ENCODE measurements around the gene SNRNP200.

SNRNP200 gene

DNA sequence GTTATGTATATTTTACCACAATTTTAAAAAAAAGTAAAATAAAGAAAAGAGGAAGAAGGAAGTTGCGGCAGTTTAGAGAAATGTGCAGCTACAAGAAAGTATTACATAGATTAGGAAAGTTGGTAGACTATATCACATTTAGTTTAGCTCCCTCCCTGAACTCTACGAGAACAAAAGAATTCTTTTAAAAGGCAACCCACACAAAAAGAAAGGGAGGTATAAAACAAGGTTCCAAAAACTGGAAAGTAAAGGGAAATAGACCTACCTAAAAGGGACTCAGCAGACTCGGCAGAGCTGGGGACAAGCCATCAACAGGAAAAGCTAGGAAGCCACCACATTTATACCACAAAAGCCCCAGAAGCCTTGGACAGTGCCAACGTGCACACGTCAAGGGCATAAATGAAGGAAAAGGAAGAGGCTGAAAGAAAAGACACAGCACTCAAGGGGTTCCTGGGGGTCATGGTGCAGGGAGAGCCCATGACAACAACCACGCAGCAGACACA lies 48.7 kb downstream of the SNRNP200 start:
- Histone ChIP-seq H3K27me3 (ENCODE audit: control insufficient read depth, insufficient read depth, low read length) (no peaks in the 10 kb centered on the region), H3K9me3 (ENCODE audit: control insufficient read depth, low read length) (no peaks in the 10 kb centered on the region), H3K4me2 (ENCODE audit: low read length) (no peak overlapping the region), H3K4me1 (peaks cover 43% of the 10 kb centered on the region), H3K36me3 (ENCODE audit: control insufficient read depth, insufficient read depth, low read length) (no peaks in the 10 kb centered on the region), H3K4me3 (ENCODE audit: low read depth, low read length) (no peak overlapping the region), H3K79me2 (peaks cover 66% of the 10 kb centered on the region), H3K27ac (peak overlapping the region; percentile 92), H3K9ac (no peak overlapping the region), H2AFZ (no peak overlapping the region)
- TF ChIP-seq, protein P1, sequence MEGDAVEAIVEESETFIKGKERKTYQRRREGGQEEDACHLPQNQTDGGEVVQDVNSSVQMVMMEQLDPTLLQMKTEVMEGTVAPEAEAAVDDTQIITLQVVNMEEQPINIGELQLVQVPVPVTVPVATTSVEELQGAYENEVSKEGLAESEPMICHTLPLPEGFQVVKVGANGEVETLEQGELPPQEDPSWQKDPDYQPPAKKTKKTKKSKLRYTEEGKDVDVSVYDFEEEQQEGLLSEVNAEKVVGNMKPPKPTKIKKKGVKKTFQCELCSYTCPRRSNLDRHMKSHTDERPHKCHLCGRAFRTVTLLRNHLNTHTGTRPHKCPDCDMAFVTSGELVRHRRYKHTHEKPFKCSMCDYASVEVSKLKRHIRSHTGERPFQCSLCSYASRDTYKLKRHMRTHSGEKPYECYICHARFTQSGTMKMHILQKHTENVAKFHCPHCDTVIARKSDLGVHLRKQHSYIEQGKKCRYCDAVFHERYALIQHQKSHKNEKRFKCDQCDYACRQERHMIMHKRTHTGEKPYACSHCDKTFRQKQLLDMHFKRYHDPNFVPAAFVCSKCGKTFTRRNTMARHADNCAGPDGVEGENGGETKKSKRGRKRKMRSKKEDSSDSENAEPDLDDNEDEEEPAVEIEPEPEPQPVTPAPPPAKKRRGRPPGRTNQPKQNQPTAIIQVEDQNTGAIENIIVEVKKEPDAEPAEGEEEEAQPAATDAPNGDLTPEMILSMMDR (IDR thresholded peaks at IDR 0.05): no peak

DNA sequence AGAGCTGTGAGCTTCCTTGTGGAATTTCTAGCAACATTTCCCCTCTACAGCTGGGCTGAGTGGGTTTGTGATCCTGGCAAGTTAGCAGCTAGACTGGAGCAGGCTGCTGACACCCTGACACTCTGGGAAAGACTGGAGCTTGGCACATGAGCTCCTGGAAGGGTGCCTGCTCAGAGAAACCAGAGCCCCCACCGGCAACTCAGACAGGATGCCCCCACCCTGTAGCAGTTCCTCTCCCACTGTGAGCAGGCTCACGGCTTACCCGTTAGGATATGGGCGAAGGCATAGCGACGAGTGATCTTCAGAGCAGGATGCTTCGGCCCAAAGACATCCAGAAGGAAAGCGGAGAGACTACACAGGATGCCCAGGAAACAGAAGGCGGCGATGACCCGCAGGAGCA lies 50.8 kb downstream of the SNRNP200 start:
- H3K4me3 ChIP-seq (ENCODE audit: low read depth, low read length): no peak overlapping the region
- H2AFZ ChIP-seq: no peak overlapping the region
- peaks cover 62% of the 10 kb centered on the region for H3K79me2 ChIP-seq
- no peaks in the 10 kb centered on the region for H3K27me3 ChIP-seq (ENCODE audit: control insufficient read depth, insufficient read depth, low read length)
- peaks cover 41% of the 10 kb centered on the region for H3K4me1 ChIP-seq
- H3K36me3 ChIP-seq (ENCODE audit: control insufficient read depth, insufficient read depth, low read length): no peaks in the 10 kb centered on the region
- no peaks in the 10 kb centered on the region for H3K9me3 ChIP-seq (ENCODE audit: control insufficient read depth, low read length)
- no peak overlapping the region for H3K4me2 ChIP-seq (ENCODE audit: low read length)
- H3K9ac ChIP-seq: no peak overlapping the region
- H3K27ac ChIP-seq: peak overlapping the region; percentile 12
- TF ChIP-seq, protein P1 (IDR thresholded peaks at IDR 0.05): no peak

DNA sequence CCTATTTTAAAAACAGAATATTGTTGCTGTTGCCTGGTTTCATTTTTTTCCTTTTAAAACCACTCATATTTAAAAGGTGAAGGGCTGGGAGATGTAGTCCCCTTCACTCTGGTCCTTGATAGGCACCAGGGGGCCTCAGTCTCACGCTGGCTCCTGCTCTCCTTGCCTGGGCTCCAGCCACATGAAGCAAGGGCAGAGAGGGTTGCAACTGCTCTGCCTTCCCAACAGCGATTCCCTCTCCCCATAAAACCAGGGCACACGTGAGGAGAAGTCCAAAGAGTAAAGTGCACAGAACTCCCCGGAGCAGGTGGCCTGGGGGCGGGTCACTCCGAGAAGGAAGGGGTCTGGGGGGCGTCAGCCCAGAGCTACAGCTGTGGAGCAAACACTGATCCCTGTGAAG lies 52.3 kb downstream of the SNRNP200 start:
- Histone ChIP-seq H3K9me3 (ENCODE audit: control insufficient read depth, low read length) (no peaks in the 10 kb centered on the region), H3K27me3 (ENCODE audit: control insufficient read depth, insufficient read depth, low read length) (no peaks in the 10 kb centered on the region), H3K79me2 (peaks cover 53% of the 10 kb centered on the region), H3K27ac (no peak overlapping the region), H3K4me2 (ENCODE audit: low read length) (no peak overlapping the region), H3K36me3 (ENCODE audit: control insufficient read depth, insufficient read depth, low read length) (no peaks in the 10 kb centered on the region), H2AFZ (no peak overlapping the region), H3K4me1 (peaks cover 30% of the 10 kb centered on the region), H3K4me3 (ENCODE audit: low read depth, low read length) (no peak overlapping the region), H3K9ac (no peak overlapping the region)
- TF ChIP-seq, protein P1 (IDR thresholded peaks at IDR 0.05): no peak

DNA sequence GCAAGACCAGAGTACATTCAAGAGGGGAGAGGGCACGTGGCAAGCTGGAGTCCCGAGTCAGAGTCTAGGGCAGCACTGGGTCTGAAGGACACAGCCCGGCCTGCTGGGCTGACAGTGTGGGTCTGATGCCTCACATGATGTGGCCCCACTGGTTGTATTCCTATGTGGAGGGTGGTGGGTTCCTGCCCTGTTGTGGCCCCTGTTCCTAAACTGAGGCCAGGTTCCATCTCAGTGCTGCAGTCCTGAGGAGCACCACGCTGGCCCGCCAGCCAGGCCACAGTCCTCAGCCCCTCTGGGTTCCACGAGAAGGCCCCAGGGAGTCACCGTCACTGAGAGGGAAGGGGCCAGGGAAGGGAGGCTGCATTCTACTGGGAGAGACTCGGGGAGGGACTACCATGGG lies 52.8 kb downstream of the SNRNP200 start:
- Histone ChIP-seq H3K4me3 (ENCODE audit: low read depth, low read length) (no peak overlapping the region), H3K9ac (no peak overlapping the region), H3K9me3 (ENCODE audit: control insufficient read depth, low read length) (no peaks in the 10 kb centered on the region), H3K79me2 (peaks cover 49% of the 10 kb centered on the region), H3K27me3 (ENCODE audit: control insufficient read depth, insufficient read depth, low read length) (no peaks in the 10 kb centered on the region), H2AFZ (no peak overlapping the region), H3K36me3 (ENCODE audit: control insufficient read depth, insufficient read depth, low read length) (no peaks in the 10 kb centered on the region), H3K4me1 (peaks cover 25% of the 10 kb centered on the region), H3K4me2 (ENCODE audit: low read length) (no peak overlapping the region), H3K27ac (peak overlapping the region; percentile 84)
- TF ChIP-seq, protein P1 (IDR thresholded peaks at IDR 0.05): no peak

DNA sequence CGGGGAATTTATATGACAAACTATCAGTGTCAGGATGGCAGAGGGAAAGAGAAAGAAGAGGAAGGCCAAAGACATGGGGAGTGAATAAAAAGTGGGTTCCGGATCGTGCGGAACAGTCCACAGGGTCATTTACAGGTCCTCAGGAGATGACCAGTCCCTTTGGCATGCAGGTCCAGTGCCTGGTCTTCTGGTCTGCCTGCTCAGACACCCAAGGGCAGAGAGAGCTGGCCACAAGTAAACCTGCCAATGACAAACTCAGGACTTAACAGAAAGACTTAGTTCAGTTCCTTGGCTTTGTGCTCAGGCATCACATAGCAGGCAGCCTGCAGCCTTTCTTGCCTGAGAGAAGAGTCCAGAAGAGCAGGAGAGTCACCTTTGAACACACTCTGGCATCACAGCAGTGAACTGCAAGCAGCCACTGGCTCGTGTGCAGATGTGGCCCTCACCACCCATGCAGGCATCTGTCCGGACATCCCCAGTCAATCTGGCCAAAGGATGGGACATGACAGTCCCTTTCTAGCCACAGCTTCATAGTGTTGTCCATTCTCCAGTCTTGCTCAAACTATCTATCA lies 53.5 kb downstream of the SNRNP200 start:
- Histone ChIP-seq H3K4me2 (ENCODE audit: low read length) (peak overlapping the region; percentile 61), H3K79me2 (peaks cover 42% of the 10 kb centered on the region), H3K4me1 (peaks cover 24% of the 10 kb centered on the region), H3K27ac (peak overlapping the region; percentile 84), H3K9ac (no peak overlapping the region), H3K9me3 (ENCODE audit: control insufficient read depth, low read length) (no peaks in the 10 kb centered on the region), H3K4me3 (ENCODE audit: low read depth, low read length) (peak overlapping the region; percentile 32), H2AFZ (peak overlapping the region; percentile 34), H3K36me3 (ENCODE audit: control insufficient read depth, insufficient read depth, low read length) (no peaks in the 10 kb centered on the region), H3K27me3 (ENCODE audit: control insufficient read depth, insufficient read depth, low read length) (no peaks in the 10 kb centered on the region)
- TF ChIP-seq, protein P1 (IDR thresholded peaks at IDR 0.05): no peak
